Measurements from ENCODE around the gene THSD7B. TPM values are rescaled to one million over a fixed set of nuclear protein-coding genes. Genes with fewer than 3 reads are reported as not detected.
A peak's percentile ranks its signal among the peaks of the same experiment; 100 is the strongest.

Gene THSD7B
- total RNA-seq, 1 donor from 2014 or later, result 12.0 TPM

- no peak overlapping the region for H3K27ac Mint-ChIP-seq
- no peak overlapping the region for H3K4me3 Mint-ChIP-seq (ENCODE audit: low read depth)
- peaks cover 26% of the 10 kb centered on the region for H3K4me1 Mint-ChIP-seq (ENCODE audit: low read depth)
- H3K36me3 Mint-ChIP-seq (ENCODE audit: insufficient read depth), result no peaks in the 10 kb centered on the region
- DNase-seq (ENCODE audit: low spot score, unreplicated experiment), result no peak
- no peak for TF ChIP-seq CTCF (IDR thresholded peaks at IDR 0.05; ENCODE audit: unreplicated experiment)
- H3K9me3 Mint-ChIP-seq (ENCODE audit: low read depth), result no peaks in the 10 kb centered on the region
- H3K27me3 Mint-ChIP-seq, result peaks cover 12% of the 10 kb centered on the region
Observed at GRCh38 chr2:137172162-137172561, 406.8 kb downstream of the THSD7B start.

GRCh38 chr2:137173463-137173862, 408.1 kb downstream of the THSD7B start:
- peaks cover 24% of the 10 kb centered on the region for H3K4me1 Mint-ChIP-seq (ENCODE audit: low read depth)
- TF ChIP-seq CTCF (IDR thresholded peaks at IDR 0.05; ENCODE audit: unreplicated experiment), result peak; percentile 47
- no peaks in the 10 kb centered on the region for H3K9me3 Mint-ChIP-seq (ENCODE audit: low read depth)
- H3K27me3 Mint-ChIP-seq, result peaks cover 2% of the 10 kb centered on the region
- no peak overlapping the region for H3K27ac Mint-ChIP-seq
- no peak overlapping the region for H3K4me3 Mint-ChIP-seq (ENCODE audit: low read depth)
- no peaks in the 10 kb centered on the region for H3K36me3 Mint-ChIP-seq (ENCODE audit: insufficient read depth)
- no peak for DNase-seq (ENCODE audit: low spot score, unreplicated experiment)

- no peak overlapping the region for H3K27ac Mint-ChIP-seq
- no peak for DNase-seq (ENCODE audit: low spot score, unreplicated experiment)
- no peak overlapping the region for H3K4me3 Mint-ChIP-seq (ENCODE audit: low read depth)
- H3K4me1 Mint-ChIP-seq (ENCODE audit: low read depth), result peaks cover 22% of the 10 kb centered on the region
- H3K27me3 Mint-ChIP-seq, result no peaks in the 10 kb centered on the region
- H3K9me3 Mint-ChIP-seq (ENCODE audit: low read depth), result no peaks in the 10 kb centered on the region
- H3K36me3 Mint-ChIP-seq (ENCODE audit: insufficient read depth), result no peaks in the 10 kb centered on the region
- TF ChIP-seq CTCF (IDR thresholded peaks at IDR 0.05; ENCODE audit: unreplicated experiment), result no peak
Observed at GRCh38 chr2:137175246-137175645, 409.9 kb downstream of the THSD7B start.

GRCh38 chr2:137178951-137179377, 413.6 kb downstream of the THSD7B start:
- Mint-ChIP-seq H3K4me1 (ENCODE audit: low read depth) (peaks cover 6% of the 10 kb centered on the region), H3K4me3 (ENCODE audit: low read depth) (no peak overlapping the region), H3K27me3 (no peaks in the 10 kb centered on the region), H3K27ac (no peak overlapping the region), H3K36me3 (ENCODE audit: insufficient read depth) (no peaks in the 10 kb centered on the region), H3K9me3 (ENCODE audit: low read depth) (no peaks in the 10 kb centered on the region)
- TF ChIP-seq CTCF (IDR thresholded peaks at IDR 0.05; ENCODE audit: unreplicated experiment), result no peak
- no peak for DNase-seq (ENCODE audit: low spot score, unreplicated experiment)

- peaks cover 4% of the 10 kb centered on the region for H3K4me1 Mint-ChIP-seq (ENCODE audit: low read depth)
- H3K27me3 Mint-ChIP-seq, result no peaks in the 10 kb centered on the region
- H3K9me3 Mint-ChIP-seq (ENCODE audit: low read depth), result no peaks in the 10 kb centered on the region
- no peak for TF ChIP-seq CTCF (IDR thresholded peaks at IDR 0.05; ENCODE audit: unreplicated experiment)
- H3K36me3 Mint-ChIP-seq (ENCODE audit: insufficient read depth), result no peaks in the 10 kb centered on the region
- H3K4me3 Mint-ChIP-seq (ENCODE audit: low read depth), result no peak overlapping the region
- H3K27ac Mint-ChIP-seq, result no peak overlapping the region
- no peak for DNase-seq (ENCODE audit: low spot score, unreplicated experiment)
Observed at GRCh38 chr2:137179542-137179941, 414.2 kb downstream of the THSD7B start.

Measured in progenitor cell of endocrine pancreas (in vitro differentiated cells).